ENCODE data around the gene CDON. TPM values are rescaled to one million over a fixed set of nuclear protein-coding genes. Genes with fewer than 3 reads are reported as not detected.

The CDON gene
- total and polyA plus RNA-seq, 2 of the 13 experiments (the other 11 are each of a cell fraction or from before 2014, with no cell fraction given) = 9.6 to 12.8 TPM

- TF ChIP-seq POGK (CRISPR knock-in tag; conservative IDR thresholded peaks at IDR 0.05) (no peak), ZNF20 (CRISPR knock-in tag; IDR thresholded peaks at IDR 0.05) (no peak), PCBP1 (IDR thresholded peaks at IDR 0.05; ENCODE audit: borderline replicate concordance, low read depth, low read length) (no peak), ZNF574 (CRISPR knock-in tag; IDR thresholded peaks at IDR 0.05) (peak; percentile 69), ZNF564 (CRISPR knock-in tag; IDR thresholded peaks at IDR 0.05) (no peak), IKZF1 (IDR thresholded peaks at IDR 0.05) (no peak), NFKB2 (CRISPR knock-in tag; IDR thresholded peaks at IDR 0.05; ENCODE audit: borderline replicate concordance) (no peak), BATF2 (CRISPR knock-in tag; IDR thresholded peaks at IDR 0.05) (no peak), KMT2B (CRISPR knock-in tag; IDR thresholded peaks at IDR 0.05) (no peak), ZNF597 (CRISPR knock-in tag; IDR thresholded peaks at IDR 0.05) (no peak), MAFG (CRISPR knock-in tag; IDR thresholded peaks at IDR 0.05) (no peak), GMEB1 (CRISPR knock-in tag; IDR thresholded peaks at IDR 0.05; ENCODE audit: borderline replicate concordance) (no peak), ATRX (CRISPR knock-in tag; IDR thresholded peaks at IDR 0.05; ENCODE audit: borderline replicate concordance) (no peak), ZKSCAN1 (IDR thresholded peaks at IDR 0.05; ENCODE audit: low read length) (no peak), ZNF503 (CRISPR knock-in tag; IDR thresholded peaks at IDR 0.05) (peak; percentile 83), ZFP36L2 (CRISPR knock-in tag; IDR thresholded peaks at IDR 0.05) (no peak), NFIB (CRISPR knock-in tag; IDR thresholded peaks at IDR 0.05; ENCODE audit: borderline replicate concordance) (no peak), ZNF557 (CRISPR knock-in tag; IDR thresholded peaks at IDR 0.05) (no peak), MED1 (CRISPR knock-in tag; IDR thresholded peaks at IDR 0.05) (peak; percentile 91), STAG1 (CRISPR knock-in tag; IDR thresholded peaks at IDR 0.05) (peak; percentile 25), TEAD2 (CRISPR knock-in tag; IDR thresholded peaks at IDR 0.05) (no peak), ZNF550 (CRISPR knock-in tag; IDR thresholded peaks at IDR 0.05; ENCODE audit: borderline replicate concordance) (no peak), ZSCAN9 (CRISPR knock-in tag; IDR thresholded peaks at IDR 0.05; ENCODE audit: borderline replicate concordance) (no peak)
These were observed 26.3 kb upstream of the CDON start (continued) for GRCh38 chr11:126088999-126089398.

Data from HepG2 (cell line).